ENCODE data around the gene MLLT10.
"Not testable (repeated sequence)": the region's sequence is repeated elsewhere in the genome, so short reads cannot be mapped to it uniquely, and the experiment has no call there.

Gene MLLT10

DNA sequence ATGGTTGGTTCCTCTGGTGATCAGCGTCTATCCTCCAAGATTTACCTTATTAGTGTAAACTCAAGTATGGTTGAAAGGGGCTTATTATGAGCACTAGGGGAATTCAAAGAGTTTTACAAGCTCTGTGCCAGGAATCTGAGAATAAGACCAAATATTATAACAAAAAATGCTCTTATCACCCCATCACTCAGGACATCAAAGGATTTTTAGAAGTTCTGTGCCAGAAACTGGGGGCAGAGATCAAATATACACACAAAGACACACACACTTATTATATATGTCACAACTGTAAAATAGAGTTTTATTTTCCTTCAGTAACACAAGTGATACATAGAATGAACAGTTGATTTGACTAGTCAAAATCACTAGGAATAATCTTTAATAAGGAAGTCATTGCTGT, 89.3 kb downstream of the MLLT10 start:
- H2AFZ ChIP-seq (ENCODE audit: low read length), result no peak overlapping the region
- H3K79me2 ChIP-seq (ENCODE audit: insufficient read depth, low read length), result no peaks in the 10 kb centered on the region
- H3K9ac ChIP-seq (ENCODE audit: low read length), result no peak overlapping the region
- peaks cover 50% of the 10 kb centered on the region for H3K36me3 ChIP-seq (ENCODE audit: insufficient read depth, low read length)
- no peaks in the 10 kb centered on the region for H3K4me1 ChIP-seq (ENCODE audit: insufficient read depth, low read length, severe bottlenecking)
- H3K9me2 ChIP-seq (ENCODE audit: low read depth, low read length), result no peaks in the 10 kb centered on the region
- no peaks in the 10 kb centered on the region for H4K20me1 ChIP-seq (ENCODE audit: insufficient read depth, low read length)
- H3K9me3 ChIP-seq (ENCODE audit: low read length), result no peaks in the 10 kb centered on the region
- H3F3A ChIP-seq (ENCODE audit: insufficient read depth, low read length), result no peaks in the 10 kb centered on the region
- H3K4me2 ChIP-seq (ENCODE audit: low read length), result no peak overlapping the region
- H3K27me3 ChIP-seq (ENCODE audit: insufficient read depth, low read length), result no peaks in the 10 kb centered on the region
- TF ChIP-seq, protein P1, sequence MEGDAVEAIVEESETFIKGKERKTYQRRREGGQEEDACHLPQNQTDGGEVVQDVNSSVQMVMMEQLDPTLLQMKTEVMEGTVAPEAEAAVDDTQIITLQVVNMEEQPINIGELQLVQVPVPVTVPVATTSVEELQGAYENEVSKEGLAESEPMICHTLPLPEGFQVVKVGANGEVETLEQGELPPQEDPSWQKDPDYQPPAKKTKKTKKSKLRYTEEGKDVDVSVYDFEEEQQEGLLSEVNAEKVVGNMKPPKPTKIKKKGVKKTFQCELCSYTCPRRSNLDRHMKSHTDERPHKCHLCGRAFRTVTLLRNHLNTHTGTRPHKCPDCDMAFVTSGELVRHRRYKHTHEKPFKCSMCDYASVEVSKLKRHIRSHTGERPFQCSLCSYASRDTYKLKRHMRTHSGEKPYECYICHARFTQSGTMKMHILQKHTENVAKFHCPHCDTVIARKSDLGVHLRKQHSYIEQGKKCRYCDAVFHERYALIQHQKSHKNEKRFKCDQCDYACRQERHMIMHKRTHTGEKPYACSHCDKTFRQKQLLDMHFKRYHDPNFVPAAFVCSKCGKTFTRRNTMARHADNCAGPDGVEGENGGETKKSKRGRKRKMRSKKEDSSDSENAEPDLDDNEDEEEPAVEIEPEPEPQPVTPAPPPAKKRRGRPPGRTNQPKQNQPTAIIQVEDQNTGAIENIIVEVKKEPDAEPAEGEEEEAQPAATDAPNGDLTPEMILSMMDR (IDR thresholded peaks at IDR 0.05; ENCODE audit: low read length), result no peak
- TF ChIP-seq EZH2 (IDR thresholded peaks at IDR 0.05; ENCODE audit: borderline replicate concordance, low read length), result no peak
- H3K4me3 ChIP-seq (ENCODE audit: low read depth, low read length, poor library complexity, severe bottlenecking), result no peak overlapping the region
- H3K27ac ChIP-seq (ENCODE audit: low read depth, low read length, poor library complexity, severe bottlenecking), result no peak overlapping the region

DNA sequence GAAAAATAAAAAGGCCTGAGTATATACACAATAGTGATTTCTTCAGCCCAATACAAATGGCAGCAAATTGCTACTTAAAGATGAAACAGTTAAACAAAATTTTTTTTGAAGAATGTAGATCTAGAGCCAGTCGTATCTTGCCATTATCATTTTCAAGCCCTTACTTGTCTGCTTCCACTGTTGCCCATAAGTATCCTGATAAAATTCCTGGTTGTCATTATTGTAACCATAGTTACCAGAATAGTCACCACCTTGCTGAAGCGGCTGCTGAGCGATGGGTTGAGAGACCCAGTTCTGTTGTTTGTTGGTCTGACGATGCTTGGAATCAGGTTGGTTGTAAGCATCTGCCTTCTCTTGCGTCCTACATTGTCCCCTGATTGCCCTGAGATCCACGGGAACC, 90.4 kb downstream of the MLLT10 start:
- H3K4me1 ChIP-seq (ENCODE audit: insufficient read depth, low read length, severe bottlenecking); H3K79me2 ChIP-seq (ENCODE audit: insufficient read depth, low read length); H3F3A ChIP-seq (ENCODE audit: insufficient read depth, low read length); H3K27ac ChIP-seq (ENCODE audit: low read depth, low read length, poor library complexity, severe bottlenecking); H3K27me3 ChIP-seq (ENCODE audit: insufficient read depth, low read length); H3K9me2 ChIP-seq (ENCODE audit: low read depth, low read length); H3K9me3 ChIP-seq (ENCODE audit: low read length); H4K20me1 ChIP-seq (ENCODE audit: insufficient read depth, low read length); H3K9ac ChIP-seq (ENCODE audit: low read length); H3K4me3 ChIP-seq (ENCODE audit: low read depth, low read length, poor library complexity, severe bottlenecking); H3K4me2 ChIP-seq (ENCODE audit: low read length); H2AFZ ChIP-seq (ENCODE audit: low read length): not testable (repeated sequence)
- peaks cover 42% of the 10 kb centered on the region for H3K36me3 ChIP-seq (ENCODE audit: insufficient read depth, low read length)

DNA sequence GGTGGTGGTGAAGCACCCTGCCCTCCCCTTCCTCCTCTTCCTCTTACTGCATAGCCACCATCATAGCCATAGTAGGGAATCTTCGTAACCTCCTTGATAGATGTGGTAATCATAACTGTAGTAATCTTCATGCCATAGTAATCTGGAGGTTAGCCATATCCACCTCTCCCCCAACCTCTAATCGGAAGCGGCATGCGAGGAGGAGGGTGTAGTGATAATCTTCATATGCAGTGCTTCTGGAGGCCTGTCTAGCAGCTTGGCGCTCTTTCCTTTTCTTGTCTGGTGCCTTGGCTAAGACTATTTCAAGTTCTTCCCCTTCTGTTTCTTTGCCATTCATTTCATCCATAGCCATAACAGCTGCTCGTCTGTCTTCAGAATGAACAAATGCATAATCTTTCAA, 90.9 kb downstream of the MLLT10 start:
- Histone ChIP-seq H4K20me1 (ENCODE audit: insufficient read depth, low read length) (no peaks in the 10 kb centered on the region), H3F3A (ENCODE audit: insufficient read depth, low read length) (no peaks in the 10 kb centered on the region), H3K9me2 (ENCODE audit: low read depth, low read length) (no peaks in the 10 kb centered on the region), H3K4me3 (ENCODE audit: low read depth, low read length, poor library complexity, severe bottlenecking) (no peak overlapping the region), H3K27ac (ENCODE audit: low read depth, low read length, poor library complexity, severe bottlenecking) (no peak overlapping the region), H3K4me1 (ENCODE audit: insufficient read depth, low read length, severe bottlenecking) (no peaks in the 10 kb centered on the region), H3K27me3 (ENCODE audit: insufficient read depth, low read length) (no peaks in the 10 kb centered on the region), H3K36me3 (ENCODE audit: insufficient read depth, low read length) (peaks cover 39% of the 10 kb centered on the region), H3K9ac (ENCODE audit: low read length) (no peak overlapping the region), H2AFZ (ENCODE audit: low read length) (no peak overlapping the region), H3K79me2 (ENCODE audit: insufficient read depth, low read length) (no peaks in the 10 kb centered on the region), H3K4me2 (ENCODE audit: low read length) (no peak overlapping the region), H3K9me3 (ENCODE audit: low read length) (no peaks in the 10 kb centered on the region)
- no peak for TF ChIP-seq EZH2 (IDR thresholded peaks at IDR 0.05; ENCODE audit: borderline replicate concordance, low read length)
- TF ChIP-seq, protein P1 (IDR thresholded peaks at IDR 0.05; ENCODE audit: low read length), result no peak

DNA sequence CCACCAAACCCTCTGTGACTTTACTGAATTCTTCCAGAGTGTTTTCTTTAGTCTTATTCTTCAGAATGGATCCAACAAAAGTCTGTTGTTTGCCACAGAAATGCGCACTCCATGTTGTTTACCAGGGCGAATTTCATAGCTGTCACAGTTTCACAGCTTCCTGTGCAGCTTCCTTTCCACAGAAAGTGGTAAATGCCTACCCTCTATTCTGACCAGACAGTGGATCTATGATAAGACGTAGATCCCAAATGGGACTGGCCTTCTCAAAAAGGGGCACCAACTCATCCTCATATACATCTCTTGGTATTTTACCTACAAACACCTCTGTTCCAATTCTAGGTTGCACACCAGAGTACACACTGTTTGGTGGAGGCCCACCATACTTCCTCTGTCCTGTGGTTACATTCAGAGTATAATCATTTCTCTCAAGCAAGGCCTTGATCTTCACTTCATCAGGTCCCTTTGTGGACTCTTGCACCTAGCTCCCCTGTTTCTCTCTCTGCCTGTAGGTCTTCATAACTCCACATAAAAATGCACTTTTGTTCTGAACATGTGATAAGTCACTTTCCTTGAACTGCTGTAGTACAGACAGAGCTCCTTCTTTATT, 91.7 kb downstream of the MLLT10 start:
- Histone ChIP-seq H2AFZ (ENCODE audit: low read length) (no peak overlapping the region), H3K27me3 (ENCODE audit: insufficient read depth, low read length) (no peaks in the 10 kb centered on the region), H3K4me1 (ENCODE audit: insufficient read depth, low read length, severe bottlenecking) (no peaks in the 10 kb centered on the region), H3K9me3 (ENCODE audit: low read length) (no peaks in the 10 kb centered on the region), H3K4me2 (ENCODE audit: low read length) (no peak overlapping the region), H3K27ac (ENCODE audit: low read depth, low read length, poor library complexity, severe bottlenecking) (no peak overlapping the region), H3K9me2 (ENCODE audit: low read depth, low read length) (no peaks in the 10 kb centered on the region), H3F3A (ENCODE audit: insufficient read depth, low read length) (no peaks in the 10 kb centered on the region), H3K9ac (ENCODE audit: low read length) (no peak overlapping the region), H4K20me1 (ENCODE audit: insufficient read depth, low read length) (no peaks in the 10 kb centered on the region), H3K36me3 (ENCODE audit: insufficient read depth, low read length) (peaks cover 41% of the 10 kb centered on the region), H3K4me3 (ENCODE audit: low read depth, low read length, poor library complexity, severe bottlenecking) (no peak overlapping the region), H3K79me2 (ENCODE audit: insufficient read depth, low read length) (no peaks in the 10 kb centered on the region)
- TF ChIP-seq EZH2 (IDR thresholded peaks at IDR 0.05; ENCODE audit: borderline replicate concordance, low read length), result no peak
- TF ChIP-seq, protein P1 (IDR thresholded peaks at IDR 0.05; ENCODE audit: low read length), result no peak
